ENCODE data around the gene OLA1.
A peak's percentile ranks its signal among the peaks of the same experiment; 100 is the strongest.

Gene OLA1

DNA sequence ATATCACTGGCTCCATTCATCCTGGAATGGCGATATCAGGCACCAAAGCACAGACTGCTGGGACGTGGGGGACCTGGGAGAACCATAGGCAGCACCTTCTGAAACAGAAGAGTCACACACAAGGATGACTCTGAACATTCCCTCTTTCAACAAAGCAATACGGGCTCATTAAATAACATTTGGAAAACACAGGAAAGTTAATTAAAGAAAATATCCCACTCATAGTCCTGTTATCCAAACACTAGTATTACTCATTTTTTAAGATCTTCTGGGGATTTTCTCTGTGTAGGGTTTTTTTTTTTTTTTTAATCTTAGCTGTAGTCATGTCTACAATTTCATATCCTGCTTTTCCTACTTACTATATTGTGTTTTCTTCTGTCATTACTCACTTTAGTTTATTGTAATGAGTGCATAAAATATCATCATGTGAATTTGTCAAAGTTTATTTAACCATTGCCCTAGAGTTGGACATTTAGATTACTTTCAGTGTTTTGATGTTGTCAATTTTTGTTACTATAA is 213.2 kb downstream of the OLA1 start:
- DNase-seq (ENCODE audit: low read depth): no peak

DNA sequence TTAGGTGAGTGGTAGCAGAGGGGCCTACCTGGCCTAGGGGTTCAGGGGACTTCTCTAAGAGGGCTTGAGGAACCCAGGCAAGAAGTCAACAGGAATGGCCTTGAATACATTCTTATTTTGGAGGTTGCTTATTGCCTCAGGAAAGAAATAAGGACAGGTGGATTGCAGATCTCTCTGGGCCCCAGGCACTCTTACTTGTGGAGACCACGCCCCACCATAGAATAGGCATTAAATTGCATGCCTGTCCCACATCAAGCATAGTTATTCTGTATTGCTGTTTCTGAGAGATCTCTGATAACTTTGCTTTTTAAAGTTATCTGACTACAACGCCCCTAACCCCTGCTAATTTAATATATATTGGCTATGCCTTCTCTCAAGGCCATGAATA is 215.2 kb downstream of the OLA1 start:
- no peak for DNase-seq (ENCODE audit: low read depth)

DNA sequence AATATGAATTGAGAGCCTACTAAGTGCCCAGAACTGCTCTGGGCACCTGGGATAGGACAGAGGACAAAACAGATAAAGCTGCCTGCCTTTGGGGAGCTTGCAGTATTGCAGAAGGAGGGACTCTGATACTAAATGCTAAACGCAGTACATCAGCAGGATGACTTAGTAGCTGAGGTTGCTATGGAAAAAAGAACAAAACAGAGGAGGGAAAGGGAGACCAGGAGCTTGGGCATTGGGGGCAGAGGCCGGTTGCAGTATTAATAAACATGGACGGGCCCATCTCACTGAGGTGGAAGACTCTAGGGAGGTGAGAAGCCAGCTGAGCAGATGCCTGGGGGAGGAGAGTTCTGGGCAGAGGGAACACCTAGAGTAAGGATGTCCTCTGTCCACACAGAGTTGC is 217.1 kb downstream of the OLA1 start:
- DNase-seq (ENCODE audit: low read depth): no peak

DNA sequence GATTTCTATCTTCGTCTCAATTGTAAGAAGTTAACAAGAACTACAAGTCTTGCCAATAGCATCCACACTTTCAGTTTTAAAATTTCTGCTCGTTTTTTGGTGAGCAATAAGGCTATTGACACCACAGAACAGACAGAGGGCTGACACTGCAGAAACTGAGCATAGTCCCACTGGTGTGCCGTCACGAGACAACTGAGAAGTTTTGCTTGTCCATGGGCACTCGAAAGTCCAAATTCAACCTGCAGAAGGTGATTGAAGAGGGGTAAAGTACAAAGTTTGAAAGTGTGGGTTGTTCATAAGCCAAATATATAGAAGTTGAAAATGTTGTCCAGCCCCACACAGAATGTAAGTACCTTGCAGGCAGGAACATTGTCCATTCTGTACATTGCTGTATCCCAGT is 219.4 kb downstream of the OLA1 start:
- DNase-seq (ENCODE audit: low read depth): no peak

DNA sequence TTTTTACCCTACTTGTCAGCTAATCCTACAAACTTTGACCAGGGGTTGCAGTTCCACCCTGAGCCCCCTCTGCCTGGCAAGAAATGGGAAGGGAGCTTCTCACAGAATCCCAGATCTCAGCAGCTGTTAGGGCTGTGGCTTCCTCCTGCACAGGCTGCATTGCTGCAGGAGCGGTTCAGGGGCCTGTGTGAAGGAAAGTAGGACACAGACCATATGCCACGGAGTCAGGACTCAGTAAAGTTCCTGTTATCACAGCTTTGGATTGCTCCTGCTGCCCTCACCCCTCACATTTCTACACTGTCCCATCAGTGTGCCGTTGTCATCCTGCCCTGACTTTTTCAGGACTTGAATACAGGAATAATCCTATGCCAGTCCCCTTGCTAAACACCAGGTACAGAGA is 220.4 kb downstream of the OLA1 start:
- DNase-seq (ENCODE audit: low read depth): no peak

DNA sequence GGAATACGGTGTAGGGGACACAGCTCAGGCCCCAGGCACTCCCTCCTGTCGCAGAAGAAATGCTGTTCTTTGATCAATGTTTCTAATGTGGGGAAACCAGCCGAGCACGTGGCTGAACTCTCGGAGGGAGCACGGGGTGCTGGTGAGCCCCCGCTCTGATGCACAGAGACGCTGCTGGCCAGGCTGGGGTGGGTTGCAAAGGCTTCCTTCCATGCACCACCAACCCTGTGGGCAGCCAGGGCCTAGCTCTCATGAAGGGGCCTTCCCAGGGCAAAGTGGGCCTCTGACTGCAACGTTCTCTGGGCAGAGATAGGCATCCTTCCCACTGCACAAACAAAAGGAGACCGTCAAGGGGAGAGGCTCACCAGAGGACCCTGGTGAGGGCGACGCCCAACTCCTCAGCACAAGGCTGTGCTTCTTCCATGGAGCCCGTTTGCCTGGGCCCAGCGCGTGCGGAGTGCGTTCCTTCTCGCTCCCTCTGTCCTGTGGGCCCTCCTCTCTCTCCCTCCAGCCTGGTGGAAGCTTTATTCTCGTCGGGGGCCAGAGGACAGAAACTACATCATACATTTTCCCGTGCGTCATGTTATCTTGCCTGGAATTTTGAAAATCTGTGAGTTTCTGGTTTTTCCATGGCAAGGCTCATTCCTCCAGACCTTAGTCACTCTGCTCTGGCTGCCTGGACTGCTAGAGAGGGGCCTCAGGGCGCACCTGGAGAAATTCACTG is 222.0 kb downstream of the OLA1 start:
- DNase-seq (ENCODE audit: low read depth): peak; percentile 82

DNA sequence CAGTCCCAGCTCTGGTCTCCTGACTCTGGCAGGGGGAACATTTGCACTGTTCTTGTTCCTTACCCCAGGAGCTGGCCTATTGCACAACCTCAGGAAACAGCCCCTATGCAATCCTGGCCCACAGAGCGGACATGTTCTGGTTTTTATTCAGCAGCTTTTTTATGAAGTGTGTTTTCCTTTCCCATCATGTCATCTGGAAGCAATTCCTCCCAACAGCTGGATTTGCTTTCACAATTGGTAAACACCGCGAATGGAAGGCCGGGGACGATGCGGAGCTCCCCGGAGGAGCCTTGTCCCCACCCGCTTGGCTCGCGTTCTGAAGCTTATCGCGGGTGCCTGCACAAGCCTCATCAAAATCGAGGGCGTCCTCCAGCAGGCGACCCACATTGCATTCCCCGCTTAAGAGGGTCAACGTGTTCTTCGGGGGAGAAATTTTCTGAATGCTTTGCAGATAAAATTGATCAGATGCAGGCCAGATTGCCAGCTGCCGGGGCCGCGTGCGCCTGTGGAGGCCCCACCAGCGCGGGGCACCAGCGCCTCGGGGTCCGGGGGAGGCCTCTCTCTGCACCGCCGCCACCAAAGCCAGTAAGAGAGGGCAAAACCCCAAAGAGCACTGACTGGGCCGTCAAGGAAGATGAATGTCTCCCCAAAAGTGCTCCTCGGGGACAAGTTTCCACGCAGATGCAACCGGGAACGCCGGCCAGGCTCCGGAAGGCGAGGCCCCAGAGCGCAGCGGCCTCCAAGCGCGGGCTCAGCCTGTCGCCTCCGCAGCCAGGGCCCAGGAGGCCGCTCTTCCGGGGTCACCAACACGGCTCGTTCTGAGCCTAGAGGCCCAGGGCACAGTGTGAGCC is 222.8 kb downstream of the OLA1 start:
- peak; percentile 85 for DNase-seq (ENCODE audit: low read depth)

DNA sequence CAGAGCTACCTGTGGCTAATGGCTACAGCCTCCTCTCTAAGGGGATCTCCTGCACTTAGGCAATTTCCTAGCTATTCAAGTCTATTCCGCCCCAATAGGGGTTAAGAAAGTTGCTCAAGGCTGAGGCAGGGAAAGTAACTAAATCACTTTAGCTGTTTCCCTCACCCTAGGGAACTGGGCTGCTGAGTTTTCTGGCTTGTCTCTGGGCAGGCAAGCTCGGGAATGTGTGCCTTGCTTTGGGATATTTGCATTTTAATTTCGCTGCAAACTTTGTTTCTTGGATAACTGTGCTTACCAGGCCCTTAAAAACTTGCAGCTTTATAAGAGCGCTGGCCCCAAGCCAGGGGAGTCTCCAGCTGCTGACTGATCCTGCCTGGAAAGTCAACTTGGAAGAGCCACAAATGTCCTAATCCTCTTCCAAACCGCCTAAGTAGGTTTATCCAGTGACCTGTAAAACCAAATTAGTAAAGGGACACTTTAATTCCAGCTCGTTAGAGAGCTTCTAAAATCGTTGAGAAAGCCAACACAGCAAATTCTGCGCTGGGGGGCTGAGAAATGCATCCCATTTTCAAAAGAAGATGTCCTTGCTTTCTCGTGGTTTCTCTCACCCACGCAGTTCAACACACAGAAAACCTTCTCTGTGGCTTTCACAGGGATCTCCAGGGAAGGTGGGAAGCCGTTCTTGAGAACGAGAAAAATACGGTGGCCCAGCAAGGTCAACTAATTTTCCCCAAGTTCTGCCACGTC is 223.6 kb downstream of the OLA1 start:
- no peak for DNase-seq (ENCODE audit: low read depth)

DNA sequence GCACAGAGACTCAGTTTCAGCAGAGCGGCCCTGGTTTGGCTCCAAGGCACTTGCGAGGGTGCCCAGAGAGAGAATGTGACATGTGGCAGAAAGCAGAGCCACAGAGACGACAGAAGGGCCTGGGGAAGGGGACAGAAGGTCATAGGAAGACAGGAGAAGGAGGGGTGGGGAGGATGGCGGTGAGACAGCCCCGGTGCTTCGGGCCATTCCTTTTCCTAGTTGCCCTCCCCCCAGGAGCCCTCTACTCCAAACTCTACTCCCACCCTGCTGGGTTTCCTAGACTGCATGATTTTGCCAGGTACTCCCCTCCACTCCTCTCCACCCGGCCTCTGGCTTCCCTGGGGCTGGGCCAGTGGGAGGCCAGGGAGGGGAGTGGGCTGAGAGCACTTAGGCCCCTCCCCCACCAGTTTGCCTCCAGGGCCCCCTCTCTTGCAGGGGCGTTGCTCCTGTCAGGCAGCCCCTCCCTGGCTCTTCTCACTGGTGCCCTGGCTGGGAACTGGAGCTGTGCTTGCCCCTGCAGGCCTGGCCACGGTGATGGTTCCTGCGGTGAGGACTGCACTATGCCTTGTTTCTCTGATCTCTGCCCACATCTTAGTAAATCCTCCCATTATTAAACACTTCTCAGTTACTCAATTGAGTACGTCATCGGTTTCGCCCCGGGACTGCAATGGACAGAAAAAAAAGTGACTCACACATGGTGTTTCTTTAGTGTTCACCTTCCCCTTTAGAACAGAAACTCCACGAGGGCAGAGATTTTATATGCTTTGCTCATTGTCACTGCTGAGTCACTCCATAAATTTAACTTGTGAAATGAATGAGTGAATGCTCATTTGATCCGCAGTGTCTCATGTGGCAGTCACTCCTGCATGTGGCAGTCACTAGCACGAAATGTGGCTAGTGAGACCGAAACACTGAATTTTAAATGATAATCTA is 224.5 kb downstream of the OLA1 start:
- peak; percentile 93 for DNase-seq (ENCODE audit: low read depth)

All from non-pigmented ciliary epithelial cell (primary cell).